Measurements from ENCODE around the gene BAG5.

The BAG5 gene

DNA sequence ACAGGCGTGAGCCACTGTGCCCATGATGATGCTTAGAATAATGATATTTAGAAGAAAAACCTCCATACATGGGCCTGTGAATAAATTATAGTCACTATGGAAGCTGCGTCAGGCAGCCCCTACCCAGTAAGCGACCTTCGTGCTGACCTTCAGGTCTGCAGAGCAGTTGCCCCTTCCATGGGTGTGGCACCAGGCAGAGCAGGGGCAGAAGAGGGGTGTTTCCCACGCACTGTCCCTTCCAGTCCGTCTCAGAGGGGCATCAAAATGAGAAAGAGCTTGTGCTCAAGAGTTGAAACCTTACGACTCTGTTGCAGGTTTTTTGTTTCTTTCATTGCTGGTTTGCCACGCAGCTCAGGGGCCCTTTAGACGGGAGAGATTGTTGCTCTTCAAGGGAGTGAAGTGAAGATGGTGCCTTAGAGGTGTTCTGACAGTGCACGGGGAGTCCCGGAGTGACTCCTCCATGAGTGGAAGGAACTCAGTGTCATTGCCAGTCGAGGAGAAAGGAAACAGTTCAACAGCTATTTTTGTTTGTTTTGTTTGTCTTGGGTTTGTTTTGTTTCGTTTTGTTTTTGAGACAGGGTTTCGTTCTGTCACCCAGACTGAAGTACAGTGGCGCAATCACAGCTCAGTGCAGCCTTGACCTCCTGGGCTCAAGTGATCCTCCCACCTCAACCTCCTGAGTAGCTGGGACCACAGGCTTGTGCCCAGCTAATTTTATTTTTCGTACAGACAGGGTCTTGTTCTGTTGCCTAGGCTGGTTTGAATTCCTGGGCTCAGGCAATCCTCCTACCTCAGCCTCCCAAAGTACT lies 53.7 kb downstream of the BAG5 start:
- DNase-seq, result no peak

- no peak for DNase-seq
These were observed 54.7 kb downstream of the BAG5 start for GRCh38 chr14:103507751-103508150.

All from suppressor macrophage (primary cell).